ENCODE results near the gene HOXD12. TPM values are rescaled to one million over a fixed set of nuclear protein-coding genes. Genes with fewer than 3 reads are reported as not detected.

HOXD12 gene, protein sequence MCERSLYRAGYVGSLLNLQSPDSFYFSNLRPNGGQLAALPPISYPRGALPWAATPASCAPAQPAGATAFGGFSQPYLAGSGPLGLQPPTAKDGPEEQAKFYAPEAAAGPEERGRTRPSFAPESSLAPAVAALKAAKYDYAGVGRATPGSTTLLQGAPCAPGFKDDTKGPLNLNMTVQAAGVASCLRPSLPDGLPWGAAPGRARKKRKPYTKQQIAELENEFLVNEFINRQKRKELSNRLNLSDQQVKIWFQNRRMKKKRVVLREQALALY
- total RNA-seq: not detected in 2 replicates

DNA sequence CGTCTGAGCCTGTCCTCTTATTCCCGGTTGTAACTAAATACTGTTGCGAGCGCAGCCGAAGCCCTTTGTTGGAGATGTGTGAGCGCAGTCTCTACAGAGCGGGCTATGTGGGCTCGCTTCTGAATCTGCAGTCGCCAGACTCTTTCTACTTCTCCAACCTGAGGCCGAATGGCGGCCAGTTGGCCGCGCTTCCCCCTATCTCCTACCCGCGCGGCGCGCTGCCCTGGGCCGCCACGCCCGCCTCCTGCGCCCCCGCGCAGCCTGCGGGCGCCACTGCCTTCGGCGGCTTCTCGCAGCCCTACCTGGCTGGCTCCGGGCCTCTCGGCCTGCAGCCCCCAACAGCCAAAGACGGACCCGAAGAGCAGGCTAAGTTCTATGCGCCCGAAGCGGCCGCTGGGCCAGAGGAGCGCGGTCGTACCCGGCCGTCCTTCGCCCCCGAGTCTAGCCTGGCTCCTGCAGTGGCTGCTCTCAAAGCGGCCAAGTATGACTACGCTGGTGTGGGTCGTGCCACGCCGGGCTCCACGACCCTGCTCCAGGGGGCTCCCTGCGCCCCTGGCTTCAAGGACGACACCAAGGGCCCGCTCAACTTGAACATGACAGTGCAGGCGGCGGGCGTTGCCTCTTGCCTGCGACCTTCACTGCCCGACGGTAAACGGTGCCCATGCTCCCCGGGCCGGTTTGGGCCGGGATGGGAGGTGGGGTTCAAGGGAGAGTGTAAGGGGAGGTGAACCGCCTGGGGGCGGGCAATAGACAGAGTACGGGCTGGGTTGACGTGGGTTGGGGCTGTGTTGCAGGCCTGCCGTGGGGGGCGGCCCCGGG is at the start of gene HOXD12:
TSS of gene HOXD12 (plus strand) at position 68 of the 819 bp plus-strand sequence. CDS start at position 75, 7 bp downstream.

DNA sequence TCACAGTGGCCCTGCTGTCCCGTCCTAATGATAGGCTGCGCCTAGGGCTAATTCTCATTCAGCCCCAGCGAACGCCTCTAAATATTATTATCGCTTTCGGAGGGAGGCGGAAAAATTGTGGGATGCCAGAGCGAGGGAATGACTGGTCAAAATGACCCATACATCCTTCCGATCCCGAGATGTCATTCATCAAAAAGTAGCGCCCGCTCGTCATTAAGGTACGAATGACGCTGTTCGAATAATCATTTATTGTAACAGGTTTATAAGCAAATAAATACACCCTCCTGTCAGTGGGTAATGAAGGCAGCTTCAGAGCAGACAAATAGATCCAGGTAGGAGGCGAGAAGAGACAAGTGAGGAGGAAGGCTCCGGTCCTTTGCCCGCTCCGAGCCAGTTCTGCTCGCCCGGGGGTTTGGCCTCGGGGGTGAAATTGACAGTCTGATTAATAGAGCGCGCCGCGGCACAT is 15.8 kb upstream of the HOXD12 start, which contains the start of gene EVX2:
TSS of gene EVX2 (minus strand) at position 167 of the 466 bp plus-strand sequence. CDS start 186 bp downstream, outside the sequence.

DNA sequence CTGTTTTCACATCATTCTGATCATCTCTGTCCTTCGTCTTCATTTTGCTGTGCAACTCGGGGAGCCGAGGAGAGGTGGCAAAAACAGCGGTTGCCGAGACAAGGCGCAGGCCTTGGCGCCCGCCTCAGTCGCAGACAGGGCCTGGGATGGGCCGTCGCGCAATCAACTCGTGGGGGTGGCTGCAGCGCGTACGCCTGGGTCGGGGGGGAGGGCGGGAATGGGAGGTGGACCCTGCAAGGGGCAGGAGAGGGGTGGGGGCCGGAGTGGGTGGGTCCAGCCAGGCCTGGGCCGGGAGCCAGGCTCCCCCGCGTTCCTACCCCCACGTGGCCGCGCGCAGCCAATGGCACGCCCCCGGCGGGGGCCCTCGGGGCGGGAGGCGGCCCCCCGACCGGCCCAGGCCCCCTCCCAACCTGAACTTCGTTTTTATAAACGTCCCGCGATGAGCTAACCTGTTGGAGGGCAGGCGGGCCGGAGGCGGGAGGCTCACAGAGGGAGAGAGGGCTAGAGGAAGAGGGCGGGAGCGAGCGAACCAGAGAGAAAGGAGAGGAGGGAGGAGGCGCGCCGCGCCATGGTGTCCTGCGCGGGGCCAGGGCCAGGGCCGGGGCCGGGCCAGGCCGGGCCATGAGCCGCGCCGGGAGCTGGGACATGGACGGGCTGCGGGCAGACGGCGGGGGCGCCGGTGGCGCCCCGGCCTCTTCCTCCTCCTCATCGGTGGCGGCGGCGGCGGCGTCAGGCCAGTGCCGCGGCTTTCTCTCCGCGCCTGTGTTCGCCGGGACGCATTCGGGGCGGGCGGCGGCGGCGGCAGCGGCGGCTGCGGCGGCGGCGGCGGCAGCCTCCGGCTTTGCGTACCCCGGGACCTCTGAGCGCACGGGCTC is 7.1 kb upstream of the HOXD12 start, which contains the start of gene HOXD13:
TSS of gene HOXD13 (plus strand) at position 452 of the 875 bp plus-strand sequence. CDS start at position 622, 170 bp downstream.

DNA sequence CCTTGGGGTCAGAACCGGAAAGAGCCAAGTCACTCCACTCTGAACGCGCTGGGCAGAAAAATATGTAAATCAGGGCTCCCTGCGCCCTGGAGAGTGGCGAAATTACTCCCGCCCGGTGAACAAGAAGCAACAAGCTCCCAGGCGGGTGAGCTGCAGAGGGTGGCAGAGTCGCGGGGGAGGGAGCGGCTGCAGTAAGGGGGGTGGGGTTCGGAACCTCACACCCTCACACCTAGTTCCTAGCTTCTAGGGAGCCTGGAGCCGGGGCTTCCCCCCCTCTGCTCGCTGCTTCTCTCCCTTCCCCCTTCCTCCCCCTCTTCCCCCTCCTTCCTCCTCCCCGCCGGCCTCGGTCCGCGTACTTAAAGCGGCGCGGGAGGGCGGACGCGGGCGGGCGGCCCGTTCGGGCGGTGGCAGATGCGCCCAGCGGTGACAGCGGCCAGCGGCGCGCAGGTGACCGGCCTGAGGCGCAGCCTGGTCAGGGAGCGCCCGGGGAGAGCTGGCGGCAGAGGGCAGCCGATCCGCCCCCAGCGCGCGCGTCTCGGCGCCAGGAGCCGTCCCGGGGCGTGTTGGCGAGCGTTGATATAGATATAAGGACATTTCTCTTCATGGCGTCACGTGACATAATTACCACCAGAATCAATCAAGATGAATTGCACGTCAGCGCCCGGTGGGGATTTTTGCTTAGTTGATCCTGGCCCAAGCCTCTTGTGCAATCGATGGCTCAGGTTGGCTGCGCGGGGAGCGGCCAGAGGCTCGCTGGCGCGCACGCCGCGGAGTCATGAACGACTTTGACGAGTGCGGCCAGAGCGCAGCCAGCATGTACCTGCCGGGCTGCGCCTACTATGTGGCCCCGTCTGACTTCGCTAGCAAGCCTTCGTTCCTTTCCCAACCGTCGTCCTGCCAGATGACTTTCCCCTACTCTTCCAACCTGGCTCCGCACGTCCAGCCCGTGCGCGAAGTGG is 7.3 kb downstream of the HOXD12 start, which contains the start of gene HOXD11:
TSS of gene HOXD11 (plus strand) at position 700 of the 959 bp plus-strand sequence. CDS start at position 776, 76 bp downstream.

DNA sequence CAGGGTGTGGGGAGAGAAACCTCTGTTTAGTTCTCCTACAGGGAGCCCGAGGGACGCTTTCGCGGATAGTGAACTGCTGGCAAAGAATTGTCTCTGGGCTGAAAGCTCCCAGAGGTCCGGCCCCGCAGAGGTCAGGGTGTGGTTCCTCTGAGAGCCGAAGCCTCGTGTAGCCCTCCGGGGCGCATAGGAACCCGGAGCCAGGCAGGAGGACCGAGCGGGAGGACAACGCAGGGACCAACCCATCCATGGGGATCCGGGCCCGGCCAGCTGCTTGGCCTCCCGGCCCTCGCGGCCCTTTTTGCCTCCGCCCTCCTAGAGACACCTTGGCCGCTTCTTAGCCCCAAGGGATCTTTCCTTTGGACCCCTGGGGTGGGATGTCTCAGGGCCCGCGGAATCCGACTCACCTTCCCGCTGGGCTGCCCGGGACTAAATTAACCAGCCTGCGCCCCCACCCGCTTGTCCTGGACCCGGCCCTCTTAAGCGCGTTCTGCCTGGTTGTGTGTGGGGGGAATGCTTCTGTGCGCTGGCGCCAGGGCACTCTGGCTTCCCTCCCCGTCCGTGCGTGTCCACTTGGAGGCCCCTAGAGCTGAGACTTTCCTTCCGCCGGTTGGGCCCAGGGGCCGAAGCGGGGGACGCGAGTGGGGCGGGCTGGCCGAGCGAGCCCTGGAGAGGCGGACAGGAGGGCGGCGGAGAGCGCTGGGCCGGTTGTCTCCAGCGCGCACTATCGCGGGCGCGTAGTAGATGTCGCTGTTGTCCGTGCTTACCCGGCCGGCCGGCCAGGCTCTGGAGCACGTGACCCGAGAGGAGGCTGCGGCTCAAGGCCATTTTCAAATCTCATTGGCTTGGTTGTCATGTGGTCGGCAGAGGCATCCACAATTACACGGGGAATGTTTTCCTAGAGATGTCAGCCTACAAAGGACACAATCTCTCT is 16.6 kb downstream of the HOXD12 start, which contains the start of gene HOXD10:
TSS of gene HOXD10 (plus strand) at position 896 of the 931 bp plus-strand sequence. CDS start 56 bp downstream, outside the sequence.

DNA sequence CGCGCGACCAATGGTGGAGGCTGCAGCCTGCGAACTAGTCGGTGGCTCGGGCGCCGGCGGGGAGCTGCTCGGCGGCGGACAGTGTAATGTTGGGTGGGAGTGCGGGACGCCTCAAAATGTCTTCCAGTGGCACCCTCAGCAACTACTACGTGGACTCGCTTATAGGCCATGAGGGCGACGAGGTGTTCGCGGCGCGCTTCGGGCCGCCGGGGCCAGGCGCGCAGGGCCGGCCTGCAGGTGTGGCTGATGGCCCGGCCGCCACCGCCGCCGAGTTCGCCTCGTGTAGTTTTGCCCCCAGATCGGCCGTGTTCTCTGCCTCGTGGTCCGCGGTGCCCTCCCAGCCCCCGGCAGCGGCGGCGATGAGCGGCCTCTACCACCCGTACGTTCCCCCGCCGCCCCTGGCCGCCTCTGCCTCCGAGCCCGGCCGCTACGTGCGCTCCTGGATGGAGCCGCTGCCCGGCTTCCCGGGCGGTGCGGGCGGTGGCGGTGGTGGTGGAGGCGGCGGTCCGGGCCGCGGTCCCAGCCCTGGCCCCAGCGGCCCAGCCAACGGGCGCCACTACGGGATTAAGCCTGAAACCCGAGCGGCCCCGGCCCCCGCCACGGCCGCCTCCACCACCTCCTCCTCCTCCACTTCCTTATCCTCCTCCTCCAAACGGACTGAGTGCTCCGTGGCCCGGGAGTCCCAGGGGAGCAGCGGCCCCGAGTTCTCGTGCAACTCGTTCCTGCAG is 23.3 kb downstream of the HOXD12 start, which contains the start of gene HOXD9:
TSS of gene HOXD9 (plus strand) at position 37 of the 728 bp plus-strand sequence. CDS start at position 87, 50 bp downstream.

DNA sequence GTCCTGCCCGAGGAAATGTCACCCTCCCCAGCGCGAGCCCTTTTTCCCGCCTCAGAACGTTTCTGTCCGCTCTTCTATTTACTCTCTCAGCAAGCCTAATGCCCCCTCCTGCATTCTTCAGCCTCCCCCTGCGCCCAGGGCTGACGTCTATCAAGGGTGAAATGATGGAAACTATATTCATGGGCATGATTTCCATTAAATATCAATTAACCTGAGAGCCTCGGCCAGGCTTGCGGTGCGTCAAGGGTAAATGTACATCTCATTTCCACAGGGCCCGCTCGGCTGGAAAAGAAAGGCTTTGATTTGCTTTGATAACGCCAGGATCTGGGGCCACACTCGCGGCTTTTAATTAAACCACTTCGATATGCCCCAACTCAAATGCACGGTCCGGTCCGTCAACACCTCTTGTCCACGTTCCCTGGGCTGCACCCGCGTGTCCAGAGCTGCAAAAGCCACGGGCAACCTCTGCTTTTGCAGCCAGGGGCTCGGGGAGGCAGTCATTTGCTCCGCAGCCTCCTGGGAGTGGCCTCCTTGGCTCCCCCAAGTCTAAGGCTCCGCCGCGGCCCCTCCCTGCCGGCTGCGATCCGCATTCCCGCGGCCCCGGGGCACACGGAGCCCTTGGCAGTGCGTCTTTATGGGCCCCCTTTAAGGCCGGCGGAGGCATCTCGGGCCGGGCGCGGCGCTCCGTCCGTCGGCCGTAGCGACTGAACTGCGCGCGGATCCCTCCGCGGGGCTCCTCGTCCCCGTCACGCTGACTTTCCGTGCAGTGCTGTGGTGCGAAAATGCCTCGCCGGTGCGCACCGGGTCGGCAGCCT is 29.6 kb downstream of the HOXD12 start, which contains the start of gene HOXD8:
TSS of gene HOXD8 (plus strand) at position 724 of the 815 bp plus-strand sequence. CDS start 662 bp downstream, outside the sequence.

DNA sequence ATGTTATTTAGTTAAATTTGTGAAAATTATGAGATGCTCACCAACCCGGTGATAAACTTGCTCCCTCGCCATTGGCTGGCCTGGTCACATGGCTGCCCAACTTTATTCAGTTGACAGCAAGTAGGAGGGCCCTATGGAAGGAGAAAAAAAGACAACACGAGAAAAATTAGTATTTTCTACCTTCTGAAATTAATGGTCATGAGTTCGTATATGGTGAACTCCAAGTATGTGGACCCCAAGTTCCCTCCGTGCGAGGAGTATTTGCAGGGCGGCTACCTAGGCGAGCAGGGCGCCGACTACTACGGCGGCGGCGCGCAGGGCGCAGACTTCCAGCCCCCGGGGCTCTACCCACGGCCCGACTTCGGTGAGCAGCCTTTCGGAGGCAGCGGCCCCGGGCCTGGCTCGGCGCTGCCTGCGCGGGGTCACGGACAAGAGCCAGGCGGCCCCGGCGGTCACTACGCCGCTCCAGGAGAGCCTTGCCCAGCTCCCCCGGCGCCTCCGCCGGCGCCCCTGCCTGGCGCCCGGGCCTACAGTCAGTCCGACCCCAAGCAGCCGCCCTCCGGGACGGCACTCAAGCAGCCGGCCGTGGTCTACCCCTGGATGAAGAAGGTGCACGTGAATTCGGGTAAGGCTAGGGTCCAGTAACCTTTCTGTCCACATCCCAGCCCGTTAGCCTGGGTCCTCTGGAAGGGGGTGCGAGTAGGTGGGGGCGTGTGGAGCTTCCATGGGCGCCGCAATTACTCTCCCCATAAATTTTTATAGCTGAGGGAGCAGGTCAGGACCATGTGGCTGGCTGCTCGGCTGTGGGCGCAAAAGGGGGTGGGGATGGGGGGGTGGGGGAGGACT is 52.1 kb downstream of the HOXD12 start, which contains the start of gene HOXD4:
TSS of gene HOXD4 (plus strand) at position 109 of the 846 bp plus-strand sequence. CDS start at position 193, 84 bp downstream.

Other genes starting within 250 kb of the HOXD12 start
- 5.9 and 13.6 TPM in 2 replicates for gene LNPK, start 97.5 kb upstream of the HOXD12 start, total RNA-seq
- not detected in 2 replicates for gene EVX2, start 15.8 kb upstream of the HOXD12 start, total RNA-seq
- not detected in 2 replicates for gene HOXD13, start 7.1 kb upstream of the HOXD12 start, total RNA-seq
- gene HOXD11, start 7.5 kb downstream of the HOXD12 start, total RNA-seq: not detected in 2 replicates
- not detected in 2 replicates for gene HOXD10, start 17.0 kb downstream of the HOXD12 start, total RNA-seq
- gene HOXD9, start 22.9 kb downstream of the HOXD12 start, total RNA-seq: 0.09 and 0.75 TPM in 2 replicates
- gene HOXD8, start 29.9 kb downstream of the HOXD12 start, total RNA-seq: 0.99 and 4.1 TPM in 2 replicates
- 0.36 and 2.8 TPM in 2 replicates for gene HOXD4, start 51.8 kb downstream of the HOXD12 start, total RNA-seq
- 0.54 and 2.4 TPM in 2 replicates for gene HOXD3, start 57.5 kb downstream of the HOXD12 start, total RNA-seq
- gene HOXD1, start 88.9 kb downstream of the HOXD12 start, total RNA-seq: 1.8 and 2.3 TPM in 2 replicates
- gene MTX2, start 169.6 kb downstream of the HOXD12 start, total RNA-seq: 27.2 and 27.3 TPM in 2 replicates